ENCODE results near the gene ZNF154.
"Not testable (repeated sequence)": the region's sequence is repeated elsewhere in the genome, so short reads cannot be mapped to it uniquely, and the experiment has no call there.

Gene ZNF154

GRCh38 chr19:57708641-57709361 is at the start of gene ZNF154:
Gene ZNF154, minus strand, starts transcription at chr19:57709204. Its CDS starts 233 bp downstream, at chr19:57708971.
- DNase-seq: no peak

GRCh38 chr19:57757941-57758340 is 48.9 kb upstream of the ZNF154 start:
- DNase-seq: no peak

- DNase-seq: no peak
These were observed 46.0 kb upstream of the ZNF154 start for GRCh38 chr19:57755031-57755430.

- DNase-seq: no peak
These were observed 45.2 kb upstream of the ZNF154 start for GRCh38 chr19:57754091-57754673.

GRCh38 chr19:57748029-57748428 is 39.0 kb upstream of the ZNF154 start:
- no peak for DNase-seq

- DNase-seq: no peak
These were observed 38.4 kb upstream of the ZNF154 start for GRCh38 chr19:57747472-57747807.

GRCh38 chr19:57746580-57747471 is 37.8 kb upstream of the ZNF154 start, which contains the start of gene ZNF776:
Gene ZNF776, plus strand, starts transcription at chr19:57746815. Its CDS starts 244 bp downstream, at chr19:57747059.
- DNase-seq: no peak

GRCh38 chr19:57738770-57739169 is 29.8 kb upstream of the ZNF154 start:
- not testable (repeated sequence) for DNase-seq

GRCh38 chr19:57738320-57738719 is 29.3 kb upstream of the ZNF154 start:
- DNase-seq: not testable (repeated sequence)

GRCh38 chr19:57720878-57721277 is 11.9 kb upstream of the ZNF154 start:
- DNase-seq: no peak

GRCh38 chr19:57719901-57720519 is 11.0 kb upstream of the ZNF154 start:
- DNase-seq: no peak

- no peak for DNase-seq
These were observed 10.4 kb upstream of the ZNF154 start for GRCh38 chr19:57719424-57719823.

- no peak for DNase-seq
These were observed 3.2 kb upstream of the ZNF154 start for GRCh38 chr19:57712222-57712621.

- no peak for DNase-seq
These were observed 612 bp upstream of the ZNF154 start for GRCh38 chr19:57709616-57710015.

- no peak for DNase-seq
These were observed 2.7 kb downstream of the ZNF154 start for GRCh38 chr19:57706346-57706745.

GRCh38 chr19:57701625-57702024 is 7.4 kb downstream of the ZNF154 start:
- DNase-seq: no peak

- no peak for DNase-seq
These were observed 19.3 kb downstream of the ZNF154 start for GRCh38 chr19:57689750-57690149.

GRCh38 chr19:57688011-57688763 is 20.8 kb downstream of the ZNF154 start:
- DNase-seq: no peak

- DNase-seq: no peak
These were observed 21.5 kb downstream of the ZNF154 start for GRCh38 chr19:57687363-57688010.

- DNase-seq: no peak
These were observed 22.3 kb downstream of the ZNF154 start for GRCh38 chr19:57686727-57687126.

GRCh38 chr19:57682226-57682766 is 26.7 kb downstream of the ZNF154 start:
- DNase-seq: no peak

- no peak for DNase-seq
These were observed 33.1 kb downstream of the ZNF154 start for GRCh38 chr19:57675881-57676280.

Measured in cortex of kidney (tissue), 1 donor.